A172 (cell line): ENCODE measurements around the gene COBL. TPM values are rescaled to one million over a fixed set of nuclear protein-coding genes. Genes with fewer than 3 reads are reported as not detected.

ENCODE experiments used
- DNase-seq: peaks from one replicate; pipeline ENCODE4 v3.0.0-alpha.2; 2015; ENCODE audit warnings: low spot score
- total RNA-seq: library from RNA; depleted of rRNA; stranded (reverse); fragments of >200 nt; shearing (Covaris generic); gene quantifications from 2 replicates; pipeline ENCODE4 v1.2.3, GENCODE V29; 2014

The COBL gene
- total RNA-seq, 1 experiment from 2014 or later: 1.0 TPM

DNA sequence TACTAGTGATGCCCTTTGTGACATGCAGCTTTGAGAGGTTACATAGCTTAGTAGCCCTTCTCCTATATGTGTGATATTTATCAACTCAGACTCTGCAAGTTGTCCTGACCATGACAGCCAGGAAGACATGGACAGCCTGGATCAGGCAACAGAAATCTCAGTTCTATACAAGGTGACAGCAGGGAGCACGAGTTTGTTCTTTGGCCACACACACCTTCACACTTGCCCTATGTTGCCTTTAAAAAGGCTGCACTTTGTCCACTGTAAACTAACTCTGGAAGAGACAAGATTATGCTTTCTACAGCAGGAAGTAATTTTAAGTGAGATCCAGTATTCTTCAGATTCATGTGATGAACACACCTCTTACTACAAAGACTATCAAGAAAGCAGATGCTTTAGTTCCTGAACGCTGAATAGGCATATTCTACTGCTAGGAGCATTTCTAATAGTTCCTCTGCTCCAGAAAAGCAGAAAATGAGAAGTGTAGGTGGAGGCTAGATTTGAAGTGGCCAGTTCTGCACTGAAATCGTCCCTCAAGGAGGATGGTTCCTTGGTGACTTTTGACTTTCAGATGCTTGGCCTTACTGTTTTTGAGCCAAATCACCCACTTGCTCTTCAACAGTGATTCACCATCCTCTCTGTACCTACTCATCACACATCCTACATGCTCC lies 239.2 kb downstream of the COBL start:
- no peak for DNase-seq

DNA sequence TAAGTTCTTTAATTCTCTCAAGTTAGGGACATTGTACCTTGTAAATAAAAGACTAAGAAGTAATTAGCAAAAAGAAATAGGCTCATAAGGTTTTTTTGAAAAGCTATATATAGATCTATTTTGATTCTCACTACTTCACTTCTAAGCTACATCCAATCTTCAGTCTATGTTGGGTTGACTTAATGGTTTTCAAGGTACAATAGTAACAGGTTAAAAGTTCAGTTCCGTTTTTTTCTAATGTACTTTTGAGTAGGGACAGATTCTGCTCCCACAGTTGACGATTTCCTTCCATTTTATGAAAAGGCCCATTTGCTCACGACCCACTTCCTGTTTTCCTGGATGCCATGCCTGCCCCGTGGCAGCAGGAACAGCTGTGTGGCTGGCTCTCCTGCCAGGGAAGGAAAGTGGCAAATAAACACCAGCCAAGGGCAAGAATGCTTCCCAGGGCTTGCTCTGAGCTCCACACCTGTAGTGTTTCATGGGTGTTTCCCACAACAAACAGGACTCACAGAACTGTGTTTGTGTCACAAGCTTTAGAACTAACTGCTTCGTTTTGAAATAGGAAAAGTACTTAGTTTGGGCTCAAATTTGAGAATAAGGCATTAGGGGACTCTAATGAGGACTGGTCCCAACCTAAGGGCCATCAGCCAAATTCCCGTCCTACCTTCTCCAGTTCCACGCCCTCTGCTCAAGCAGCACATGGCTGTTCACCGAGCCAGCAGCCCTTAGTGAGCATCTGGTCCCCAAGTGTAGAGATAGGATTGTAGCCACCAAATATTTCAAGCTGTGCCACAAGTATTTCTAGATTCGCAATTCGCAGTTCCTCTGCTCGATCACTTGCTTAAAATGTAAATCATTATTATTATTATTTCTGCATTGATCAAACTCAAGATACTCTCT lies 240.7 kb downstream of the COBL start:
- DNase-seq: no peak

DNA sequence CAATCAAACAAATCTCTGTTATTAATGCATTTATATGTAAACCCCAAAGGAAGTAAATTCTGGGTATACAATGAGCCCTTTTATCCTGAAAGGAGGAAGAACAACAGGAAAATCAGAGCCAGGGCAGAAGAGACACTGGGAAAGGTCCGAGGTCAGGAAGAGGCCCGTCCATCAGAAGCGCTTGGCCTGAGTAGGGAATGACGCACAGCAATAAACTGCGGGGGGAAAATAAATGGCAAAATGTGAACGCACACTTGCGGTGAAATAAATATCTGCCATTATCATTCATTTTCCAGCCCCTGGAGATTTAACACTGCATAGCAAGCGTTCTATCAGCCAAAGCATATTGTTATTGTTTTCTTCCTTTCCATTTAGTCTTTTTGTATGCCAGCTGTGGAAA lies 243.4 kb downstream of the COBL start:
- no peak for DNase-seq

DNA sequence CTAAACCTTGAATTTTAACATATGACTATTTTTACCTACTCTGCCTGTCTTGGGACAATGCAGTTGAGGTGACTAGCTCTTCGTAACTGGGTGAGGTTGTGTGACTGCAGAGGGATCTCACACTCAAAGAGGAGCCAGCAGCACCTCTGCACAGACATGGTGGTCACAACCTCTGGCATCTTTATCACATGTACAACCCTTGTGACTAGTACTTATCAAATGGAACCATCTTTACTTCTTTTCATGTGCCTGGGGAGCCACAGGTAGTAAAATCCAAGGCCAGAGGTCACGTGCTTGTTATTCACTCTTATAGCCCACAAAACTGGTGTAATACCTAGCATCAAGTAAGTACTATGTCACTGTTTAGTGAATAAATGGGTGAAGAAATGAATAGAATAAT lies 244.3 kb downstream of the COBL start:
- DNase-seq: no peak

DNA sequence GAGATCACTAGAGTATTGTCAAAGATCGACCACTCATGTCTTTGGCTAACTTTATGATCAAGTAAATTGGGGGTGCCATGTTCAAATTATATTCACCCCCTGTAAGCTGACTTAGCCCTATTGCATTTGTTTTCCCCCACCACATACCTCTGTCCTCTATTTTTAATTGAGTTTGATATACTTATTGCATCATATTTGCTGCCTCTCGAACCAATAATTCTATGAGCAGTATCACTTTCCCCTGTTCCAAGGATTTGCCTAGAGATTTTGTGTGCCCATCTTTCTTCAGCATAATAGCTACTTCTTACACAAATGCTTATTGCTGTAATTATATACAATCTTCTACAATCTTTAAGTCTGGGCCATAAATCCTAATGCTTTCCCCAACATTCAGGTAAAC lies 245.2 kb downstream of the COBL start:
- no peak for DNase-seq

DNA sequence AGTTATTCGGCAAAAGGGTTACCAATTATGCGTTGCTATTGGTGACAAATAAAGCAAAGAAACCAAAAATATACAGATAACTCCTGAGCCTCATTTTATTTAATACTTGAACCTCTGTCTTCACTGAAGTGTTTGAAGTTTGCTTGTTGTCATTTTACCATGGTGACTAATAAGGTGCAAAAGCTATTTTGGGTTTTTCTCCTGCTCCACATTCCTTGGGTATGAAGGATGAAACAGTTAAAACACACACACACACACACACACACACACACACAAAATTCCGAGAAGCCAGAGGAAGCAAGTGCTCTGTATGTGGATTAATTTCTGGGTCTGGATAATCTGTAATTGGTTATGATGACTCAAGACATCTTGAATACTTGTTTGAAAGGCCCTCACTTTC lies 246.5 kb downstream of the COBL start:
- no peak for DNase-seq

DNA sequence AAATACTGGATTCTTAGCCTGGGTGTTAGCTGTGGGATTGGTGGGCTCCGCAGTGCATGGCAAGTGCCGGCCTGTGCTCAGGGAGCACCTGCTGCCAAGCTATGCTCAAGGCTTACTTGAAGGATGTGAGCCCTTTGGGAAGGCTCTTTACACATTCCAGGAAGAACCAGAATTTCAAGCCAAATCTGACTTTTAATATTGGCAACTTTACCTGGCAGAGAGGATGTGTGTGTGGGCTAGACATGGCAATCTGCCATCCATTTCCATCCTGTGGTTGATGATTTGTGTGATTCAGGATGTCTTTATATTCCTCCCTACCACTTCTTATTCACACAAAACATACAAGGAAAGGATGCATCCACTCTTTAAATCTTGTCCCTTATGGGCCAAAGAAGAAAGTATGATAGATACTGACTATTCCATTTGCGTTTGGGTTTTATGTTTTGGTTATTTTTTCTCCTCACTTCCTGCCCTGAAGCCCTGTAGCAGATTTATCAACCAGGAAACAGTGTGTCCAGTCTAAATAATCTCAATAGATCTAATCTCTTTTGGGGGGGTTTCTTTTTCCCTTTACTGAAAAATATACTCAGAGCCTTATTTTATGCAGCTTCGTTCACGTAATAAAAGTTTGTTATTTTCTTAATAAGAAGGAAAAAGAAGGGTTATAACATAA lies 247.1 kb downstream of the COBL start:
- DNase-seq: peak; percentile 36

DNA sequence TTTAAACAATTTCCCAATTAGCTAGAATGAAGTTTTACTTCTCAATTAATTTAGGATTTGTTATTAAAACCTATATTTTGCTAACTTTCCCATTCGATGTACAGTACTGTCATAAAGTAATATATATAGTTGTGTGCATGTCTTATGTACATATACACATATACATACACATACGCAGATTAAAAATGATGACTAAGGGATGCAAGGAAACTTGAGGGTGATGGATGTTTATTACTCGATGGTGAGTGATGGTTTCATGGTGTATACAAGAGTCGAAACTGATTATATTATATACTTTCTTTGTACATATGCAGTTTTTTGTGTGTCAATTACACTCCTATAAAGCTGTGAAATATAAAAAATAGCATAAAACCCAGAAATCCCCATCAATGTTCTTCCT lies 248.2 kb downstream of the COBL start:
- DNase-seq: no peak

DNA sequence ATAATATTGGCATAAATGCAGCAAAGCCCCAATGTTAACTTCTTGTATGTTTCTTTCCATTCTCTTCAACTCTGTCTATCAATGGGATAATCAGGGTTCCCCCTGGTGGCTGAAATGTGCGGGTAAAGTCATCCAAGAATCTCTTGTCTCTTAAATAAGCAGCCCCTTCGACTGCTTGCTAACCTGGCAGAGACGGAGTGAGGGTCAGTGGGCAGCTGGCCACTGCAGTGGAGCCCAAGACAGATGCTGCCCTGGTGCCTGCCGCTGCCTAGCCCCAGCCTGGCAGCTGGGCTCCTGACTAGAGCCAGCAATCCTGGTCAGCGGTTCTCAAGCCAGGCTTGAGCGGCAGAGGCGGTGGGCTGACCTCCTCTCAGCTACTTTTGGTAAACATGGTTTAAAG lies 248.9 kb downstream of the COBL start:
- DNase-seq: peak; percentile 81

DNA sequence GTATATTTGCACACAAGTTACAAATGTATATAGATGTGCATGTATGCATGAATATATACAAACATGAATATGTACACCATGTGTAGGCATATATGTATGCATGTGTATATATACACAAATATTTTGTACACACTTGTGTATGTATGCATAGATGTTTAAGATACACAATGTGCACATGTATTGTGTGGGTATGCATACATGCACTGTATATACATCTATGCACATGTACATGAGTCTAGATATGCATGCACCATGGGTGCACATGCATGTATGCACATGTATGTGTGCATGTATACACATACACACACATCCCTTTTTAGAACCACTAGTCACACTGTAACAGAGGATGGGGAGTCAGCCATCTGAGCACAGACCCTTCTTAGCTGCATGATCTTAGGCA lies 249.4 kb downstream of the COBL start:
- no peak for DNase-seq

DNA sequence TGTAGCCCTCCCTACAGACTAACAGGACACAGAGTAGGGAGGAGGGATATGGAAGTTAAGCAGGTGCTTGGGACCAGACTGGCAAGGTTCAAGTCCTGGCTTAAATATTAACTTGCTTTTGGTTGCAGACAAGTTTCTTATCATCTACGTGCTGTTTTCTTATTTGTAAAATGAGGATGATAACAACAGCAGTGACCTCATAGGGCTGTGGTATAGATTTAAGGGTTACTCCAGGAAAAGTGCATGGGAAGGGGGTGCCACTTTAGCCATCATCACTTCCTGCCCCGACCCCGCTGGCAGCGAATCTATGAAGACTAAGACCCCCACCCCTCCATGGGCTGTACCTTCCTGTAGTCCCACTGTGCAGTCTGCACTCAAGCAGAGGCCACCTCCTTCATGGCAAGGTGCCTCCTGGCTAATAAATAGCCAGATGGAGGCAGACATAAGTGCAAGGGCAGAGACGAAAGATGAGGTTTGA lies 250.2 kb downstream of the COBL start:
- no peak for DNase-seq

DNA sequence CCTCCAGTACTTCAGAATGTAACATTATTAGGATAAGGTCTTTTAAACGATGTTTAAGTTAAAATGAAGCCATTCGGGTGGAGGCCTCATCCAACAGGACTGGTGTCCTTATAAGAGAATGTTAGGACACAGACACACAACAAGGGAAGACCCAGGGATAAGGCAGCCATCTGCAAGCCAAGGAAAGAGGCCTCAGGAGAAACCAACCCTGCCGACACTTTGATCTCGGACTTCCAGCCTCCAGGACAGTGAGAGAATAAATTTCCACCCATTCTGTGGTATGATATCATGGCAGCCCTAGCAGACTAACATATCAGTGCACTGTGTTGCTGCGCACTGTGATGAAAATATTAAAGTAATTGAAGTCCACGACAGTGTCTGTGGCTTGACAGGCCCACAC lies 250.8 kb downstream of the COBL start:
- DNase-seq: no peak

DNA sequence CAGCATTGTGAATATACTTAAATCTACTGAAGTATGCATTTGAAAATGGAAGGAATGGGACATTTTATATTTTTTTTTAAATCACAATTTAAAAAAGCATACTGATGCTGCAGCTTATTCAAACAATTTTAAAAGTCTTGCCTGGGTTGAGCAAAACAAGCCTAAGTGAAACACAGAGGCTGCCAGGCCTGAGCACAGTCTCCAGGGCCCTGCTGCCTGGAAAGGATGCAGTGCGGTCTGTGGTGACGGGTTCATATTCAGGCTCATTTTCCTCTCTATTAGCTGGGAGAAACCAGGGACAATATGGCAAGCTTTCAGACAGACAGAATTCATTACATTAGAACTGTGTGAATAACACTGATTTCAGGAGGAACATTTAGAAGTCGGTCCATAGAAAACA lies 251.9 kb downstream of the COBL start:
- no peak for DNase-seq

DNA sequence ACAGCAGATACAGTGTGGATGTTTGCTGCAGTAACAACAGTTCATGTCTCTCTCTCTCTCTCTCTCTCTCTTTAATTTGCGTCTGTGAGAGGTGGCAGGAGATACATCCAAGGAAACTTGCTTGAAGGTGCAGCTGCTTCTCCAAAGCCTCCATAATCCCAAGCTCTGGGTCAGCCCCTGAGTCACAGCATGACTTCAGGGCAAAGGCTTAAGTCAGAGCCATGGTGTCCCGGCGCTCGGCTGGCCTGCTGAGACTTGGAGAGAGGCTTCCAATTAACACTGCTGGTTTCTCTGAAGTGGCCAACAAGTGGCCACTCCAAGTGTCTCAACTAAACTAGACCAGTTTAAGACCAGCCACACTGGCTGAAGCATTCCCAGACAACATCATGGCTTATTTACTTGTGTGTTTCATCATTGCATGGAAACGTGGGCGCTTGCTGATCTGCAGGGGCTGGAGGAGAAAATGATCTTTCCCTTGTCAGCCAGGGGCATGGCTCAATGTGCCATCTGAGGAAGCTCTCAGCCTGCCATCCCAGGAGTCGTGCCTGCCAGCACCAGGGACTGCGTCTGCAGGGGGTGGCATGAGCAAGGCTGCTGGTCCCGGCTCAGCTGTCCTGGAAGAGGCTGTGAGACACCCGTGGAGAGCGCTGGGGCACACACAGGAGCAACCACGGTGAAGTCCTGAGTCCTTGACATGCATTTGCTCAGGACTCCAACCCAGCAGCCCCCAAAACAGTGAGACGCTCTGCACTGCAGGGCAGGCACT lies 254.2 kb downstream of the COBL start:
- no peak for DNase-seq

DNA sequence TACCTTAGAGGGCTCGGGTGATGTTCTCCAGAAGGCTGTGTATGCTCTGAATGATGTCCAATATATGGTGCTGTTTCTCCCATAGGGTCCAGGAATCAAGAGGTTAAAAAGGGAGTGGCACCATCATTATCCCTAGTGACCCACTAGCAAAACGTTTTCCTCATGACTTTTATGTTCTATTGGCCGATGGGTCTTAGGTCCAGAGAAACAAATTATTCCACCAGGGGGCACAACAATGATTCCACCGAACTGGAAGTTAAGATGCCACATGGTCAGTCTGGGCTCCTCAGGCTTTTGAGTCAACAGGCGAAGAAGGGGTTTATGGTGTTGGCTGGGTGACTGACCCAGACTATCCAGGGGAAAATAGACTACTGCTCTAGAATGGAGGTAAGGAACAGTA lies 256.1 kb downstream of the COBL start:
- DNase-seq: no peak

DNA sequence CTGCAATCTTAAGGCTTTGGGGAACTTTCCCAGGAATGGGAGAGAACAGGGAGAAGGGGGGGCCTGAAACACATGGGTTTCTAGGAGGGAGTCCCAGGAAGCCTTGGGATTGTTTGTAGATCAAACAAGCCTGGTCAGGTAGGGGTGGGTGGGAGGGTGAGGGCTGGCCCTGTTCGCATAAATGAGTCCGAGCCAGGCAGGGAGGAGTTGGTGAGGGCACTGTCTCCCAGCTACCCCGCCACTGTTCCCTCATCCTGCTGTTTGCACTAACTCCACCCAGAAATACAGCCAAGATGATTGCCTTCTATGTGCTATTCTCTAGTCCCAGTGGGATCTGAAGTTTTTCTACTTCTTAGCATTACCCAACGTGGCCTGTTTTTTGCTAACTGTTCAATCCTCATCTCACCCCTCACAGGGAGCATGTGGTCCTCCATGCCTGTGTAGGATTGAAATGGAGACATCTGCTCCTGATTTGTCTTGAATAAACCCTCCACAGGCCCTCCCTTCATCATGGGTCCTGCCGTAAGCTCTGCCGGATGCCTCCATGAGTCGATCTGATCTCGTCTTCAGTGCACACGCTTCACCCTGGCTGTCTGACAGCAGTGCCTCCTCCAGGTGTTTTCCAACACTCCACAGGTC lies 257.0 kb downstream of the COBL start:
- DNase-seq: no peak

DNA sequence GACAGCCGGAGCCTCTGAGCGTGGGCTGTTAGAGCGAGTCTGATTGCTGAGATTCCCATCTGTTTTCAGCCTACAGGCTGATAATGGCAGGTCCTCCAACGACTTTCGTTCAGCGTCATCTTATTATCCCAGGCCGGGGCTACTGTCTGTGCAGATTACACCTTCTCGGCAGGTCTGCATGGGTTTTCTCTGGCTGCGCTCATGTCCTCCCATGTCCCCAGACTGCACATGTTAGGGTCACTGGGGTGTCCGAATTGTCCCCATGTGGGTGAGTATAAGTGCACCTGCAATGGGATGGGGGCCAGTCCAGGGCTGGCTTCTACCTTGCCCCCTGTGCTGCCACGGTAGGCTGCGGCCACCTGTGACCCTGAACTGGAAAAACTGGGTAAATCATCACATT lies 257.8 kb downstream of the COBL start:
- DNase-seq: no peak

DNA sequence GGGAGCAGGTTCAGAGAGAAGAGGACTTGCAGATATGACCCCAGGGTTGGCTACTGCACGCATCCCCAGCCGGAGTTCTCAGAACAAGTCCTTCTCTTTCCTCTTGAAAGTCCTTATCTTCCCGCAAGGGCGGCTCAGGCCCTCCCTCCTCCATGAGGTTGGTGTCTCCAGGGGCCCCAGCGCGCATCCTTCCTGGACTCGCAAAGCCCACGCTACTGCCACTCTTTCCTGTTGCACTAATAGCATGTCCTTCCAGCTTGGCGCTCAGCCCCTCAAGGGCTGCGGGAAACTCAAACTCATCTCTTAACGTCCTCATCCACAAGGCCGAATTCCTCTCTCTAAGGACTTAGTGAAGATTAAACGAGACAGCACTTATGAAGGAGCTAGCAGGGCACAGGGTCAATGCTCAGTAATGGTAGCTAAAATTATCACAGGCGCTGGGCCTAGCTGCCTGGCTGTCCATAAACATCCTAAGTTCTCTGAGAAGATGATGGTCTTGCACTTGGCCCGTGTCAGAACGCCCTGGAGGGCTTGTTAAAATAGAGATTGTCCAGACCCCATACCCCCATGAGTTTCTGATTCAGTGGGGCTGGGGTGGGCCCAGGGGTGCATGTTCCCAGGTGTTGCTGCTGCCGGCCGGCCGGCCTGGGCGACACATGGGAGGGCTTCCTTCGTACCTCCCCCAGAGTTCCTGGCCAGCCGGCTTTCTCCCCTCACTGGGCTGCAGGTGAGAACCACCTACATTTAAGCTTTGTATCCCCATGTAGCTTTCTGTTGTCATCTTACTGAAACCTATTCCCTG lies 261.4 kb downstream of the COBL start:
- no peak for DNase-seq

DNA sequence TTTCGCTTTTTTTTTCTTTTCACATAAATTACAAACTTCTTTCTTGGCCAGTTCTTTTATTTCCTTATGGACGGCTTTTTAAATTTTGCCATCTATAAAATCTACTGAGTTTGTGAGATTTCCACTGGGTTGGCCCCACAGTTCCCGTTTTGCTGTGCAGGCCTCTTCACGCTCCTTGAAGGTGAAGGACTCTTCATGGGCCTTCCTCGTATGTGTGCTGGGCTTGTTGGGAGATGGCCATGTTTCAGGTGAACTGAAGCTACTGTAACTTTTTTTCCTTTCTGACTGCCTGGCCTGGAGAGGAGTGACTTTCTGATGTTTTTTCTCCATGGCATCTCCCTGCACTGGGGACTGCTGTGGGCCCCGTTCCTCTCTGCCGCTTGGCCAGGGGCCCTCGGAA lies 262.4 kb downstream of the COBL start:
- DNase-seq: no peak

DNA sequence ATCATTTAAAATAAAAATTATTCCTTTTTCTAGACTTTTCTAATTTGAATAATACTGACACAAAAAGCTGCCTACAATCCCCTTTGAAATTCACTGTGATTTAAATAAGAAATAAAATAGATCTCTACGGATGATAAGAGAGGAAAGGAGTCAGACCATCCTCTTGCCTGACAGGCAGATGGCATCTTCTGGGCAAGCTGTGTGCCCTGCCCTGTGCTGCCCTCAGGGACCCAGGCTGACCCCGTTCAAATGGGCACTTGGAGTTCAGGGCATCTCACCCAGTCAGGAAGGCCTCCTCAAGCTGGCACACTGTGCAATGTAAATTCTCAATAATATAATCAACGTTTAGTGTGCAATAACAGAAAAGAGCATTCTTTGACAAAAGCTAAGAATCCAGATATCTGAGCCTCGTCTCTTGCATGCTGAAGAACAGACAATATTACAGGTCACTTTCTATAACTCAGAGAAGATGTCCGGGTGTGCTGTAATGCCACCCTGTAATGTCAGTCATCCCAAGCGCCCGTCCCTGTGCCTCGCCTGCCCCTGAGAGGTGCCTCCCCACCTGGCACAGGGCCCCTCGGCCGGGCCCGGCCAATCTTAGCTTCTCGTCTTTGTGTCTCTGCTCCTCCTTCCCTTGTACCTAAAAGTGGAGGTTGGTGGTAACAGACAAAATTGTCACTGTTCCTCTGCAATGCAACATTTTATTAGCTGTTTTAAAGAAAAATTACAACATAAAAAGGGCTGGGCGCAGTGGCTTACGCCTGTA lies 263.3 kb downstream of the COBL start:
- no peak for DNase-seq
